ENCODE measurements around the gene HIPK2.

GRCh38 chr7:139664434-139664833, 113.4 kb downstream of the HIPK2 start:
- TF ChIP-seq IKZF1 (conservative IDR thresholded peaks at IDR 0.05) (no peak), TCF12 (IDR thresholded peaks at IDR 0.05; ENCODE audit: low read depth, low read length) (no peak), MAX (IDR thresholded peaks at IDR 0.05; ENCODE audit: low read depth, low read length) (no peak), SPI1 (IDR thresholded peaks at IDR 0.05; ENCODE audit: borderline replicate concordance, insufficient read depth, low read depth, low read length) (no peak), POLR2A (IDR thresholded peaks at IDR 0.05; ENCODE audit: low read depth, low read length) (no peak), CTCF (IDR thresholded peaks at IDR 0.05 in 2 of 3, conservative IDR thresholded peaks at IDR 0.05 in 1 of 3; ENCODE audit: control insufficient read depth in 2 of 3, extremely low read depth in 1 of 3, insufficient read depth in 1 of 3, low read depth in 3 of 3, low read length in 3 of 3) (no peak), PKNOX1 (IDR thresholded peaks at IDR 0.05) (no peak), USF2 (IDR thresholded peaks at IDR 0.05; ENCODE audit: borderline replicate concordance, low read depth, low read length) (no peak)

Data from GM12878 (cell line).